Lower lobe of right lung (tissue), 2 donors: ENCODE results near the gene ZNF138. TPM values are rescaled to one million over a fixed set of nuclear protein-coding genes. Genes with fewer than 3 reads are reported as not detected.

Experiments
- ATAC-seq, 2 donors: fragments of 200-7000 bp; cut with Tn5 transposase; one replicate each; pipeline ENCODE4 v1.9.1; 2020 to 2022; ENCODE audit warnings: mild to moderate bottlenecking in 2 of 2, moderate library complexity in 2 of 2
- DNase-seq: peaks from one replicate; pipeline ENCODE4 v3.0.0-alpha.2; 2020
- H3K27ac ChIP-seq: fragments of 200-600 bp; one replicate; pipeline ENCODE4 v1.8.0; 2022
- H3K27me3 ChIP-seq: fragments of 200-600 bp; one replicate; pipeline ENCODE4 v1.8.0; 2022; ENCODE audit warnings: low read depth
- H3K36me3 ChIP-seq: fragments of 200-600 bp; one replicate; pipeline ENCODE4 v1.8.0; 2022; ENCODE audit warnings: mild to moderate bottlenecking
- H3K4me1 ChIP-seq: fragments of 200-600 bp; one replicate; pipeline ENCODE4 v1.8.0; 2022
- H3K4me3 ChIP-seq: fragments of 200-600 bp; one replicate; pipeline ENCODE4 v1.8.0; 2022; ENCODE audit warnings: mild to moderate bottlenecking
- H3K9me3 ChIP-seq: fragments of 200-600 bp; one replicate; pipeline ENCODE4 v1.8.0; 2022
- intact Hi-C: fragments of 100-400 bp; cut with DNase I; formaldehyde crosslinking; loops from one replicate; pipeline ENCODE4 v1.11.0; 2022
- total RNA-seq: library from RNA; stranded (reverse); fragmentation: NEBNext Ultra II Directional; extraction: Animal tissue kit (Norgen Biotek cat#: 25700); gene quantifications from one replicate; pipeline ENCODE4 v1.2.1, GENCODE V29; 2021
- TF ChIP-seq, protein P1 (sequence below): fragments of 200-600 bp; IDR thresholded peaks from one replicate; pipeline ENCODE4 v1.8.0; 2022; ENCODE audit warnings: antibody characterized with exemption, mild to moderate bottlenecking
- donor health status: DM: no; HTN: yes; CAD: no; lungs with severe emphysema.

ZNF138 gene
- total RNA-seq, 1 donor from 2014 or later, result 6.6 TPM

DNA sequence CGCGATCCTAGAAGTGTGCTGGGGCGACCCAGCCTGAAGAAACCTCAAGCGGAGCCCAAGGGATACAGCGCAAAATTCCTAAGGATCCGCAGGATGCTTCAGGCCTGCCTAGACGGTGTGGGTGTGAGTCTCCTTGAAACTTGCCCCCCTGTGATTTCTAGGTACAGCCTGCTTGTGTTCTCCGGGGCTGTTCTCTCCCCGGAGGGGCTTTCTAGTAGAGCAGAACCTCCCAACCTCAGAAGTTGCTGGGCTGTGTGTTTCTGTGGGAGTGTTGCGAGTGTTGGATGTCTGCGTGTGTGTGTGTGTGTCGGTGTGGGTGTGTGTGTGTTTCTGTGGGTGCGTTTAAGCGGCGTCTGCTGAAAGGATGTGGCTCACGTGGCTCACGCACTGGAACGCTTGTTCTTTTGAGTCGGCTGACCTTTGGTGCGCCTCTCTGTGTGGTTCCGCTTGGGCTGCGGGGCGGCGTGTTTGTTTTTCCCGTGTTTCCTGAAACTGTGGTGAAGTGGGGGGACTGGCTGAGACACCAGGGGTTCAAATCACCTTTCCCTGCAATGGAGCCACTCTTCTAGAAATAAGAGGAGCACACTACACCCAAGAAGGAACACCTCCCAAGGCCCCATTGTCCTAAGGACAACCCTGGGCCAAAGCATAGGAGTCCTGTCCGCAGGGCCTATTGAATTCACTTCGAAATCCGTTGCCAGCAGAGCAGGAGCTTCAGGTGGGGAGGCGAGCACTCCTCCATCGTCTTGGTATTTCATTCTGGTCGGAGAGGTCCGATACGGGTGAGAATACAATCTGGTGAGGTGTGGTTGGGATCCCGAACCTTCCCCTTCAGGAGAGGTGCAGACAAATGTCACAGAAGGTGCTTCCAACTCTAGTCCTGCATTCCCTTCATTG lies 83.7 kb downstream of the ZNF138 start:
- DNase-seq (no peak), ATAC-seq (peak in 1 of 2 donors; percentile 13)
- H3K4me1 ChIP-seq, result peaks cover 13% of the 10 kb centered on the region
- H3K4me3 ChIP-seq, result peak overlapping the region; percentile 36
- intact Hi-C loops, result no loop called here
- no peaks in the 10 kb centered on the region for H3K9me3 ChIP-seq
- H3K27me3 ChIP-seq, result peaks cover 27% of the 10 kb centered on the region
- H3K36me3 ChIP-seq, result no peaks in the 10 kb centered on the region
- no peak overlapping the region for H3K27ac ChIP-seq
- TF ChIP-seq, protein P1, sequence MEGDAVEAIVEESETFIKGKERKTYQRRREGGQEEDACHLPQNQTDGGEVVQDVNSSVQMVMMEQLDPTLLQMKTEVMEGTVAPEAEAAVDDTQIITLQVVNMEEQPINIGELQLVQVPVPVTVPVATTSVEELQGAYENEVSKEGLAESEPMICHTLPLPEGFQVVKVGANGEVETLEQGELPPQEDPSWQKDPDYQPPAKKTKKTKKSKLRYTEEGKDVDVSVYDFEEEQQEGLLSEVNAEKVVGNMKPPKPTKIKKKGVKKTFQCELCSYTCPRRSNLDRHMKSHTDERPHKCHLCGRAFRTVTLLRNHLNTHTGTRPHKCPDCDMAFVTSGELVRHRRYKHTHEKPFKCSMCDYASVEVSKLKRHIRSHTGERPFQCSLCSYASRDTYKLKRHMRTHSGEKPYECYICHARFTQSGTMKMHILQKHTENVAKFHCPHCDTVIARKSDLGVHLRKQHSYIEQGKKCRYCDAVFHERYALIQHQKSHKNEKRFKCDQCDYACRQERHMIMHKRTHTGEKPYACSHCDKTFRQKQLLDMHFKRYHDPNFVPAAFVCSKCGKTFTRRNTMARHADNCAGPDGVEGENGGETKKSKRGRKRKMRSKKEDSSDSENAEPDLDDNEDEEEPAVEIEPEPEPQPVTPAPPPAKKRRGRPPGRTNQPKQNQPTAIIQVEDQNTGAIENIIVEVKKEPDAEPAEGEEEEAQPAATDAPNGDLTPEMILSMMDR, result no peak

DNA sequence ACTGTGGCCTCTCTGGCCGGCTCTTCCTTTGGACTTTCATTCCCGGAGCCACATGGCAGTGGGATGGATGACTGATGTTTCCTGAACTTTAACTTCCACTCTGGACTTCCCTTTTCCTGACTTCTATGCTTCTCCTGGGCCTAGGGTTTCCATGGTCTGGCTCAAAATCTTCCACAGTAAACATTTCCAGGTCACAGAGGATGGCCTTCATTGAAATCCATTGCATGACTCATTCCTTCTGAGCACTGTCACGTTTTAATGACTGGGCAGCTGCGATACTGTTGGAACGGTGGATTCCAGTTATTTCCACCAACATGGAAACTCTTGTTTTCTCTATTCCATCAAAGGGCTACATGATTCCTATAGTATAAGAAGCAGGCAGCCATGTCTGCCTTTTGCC lies 84.5 kb downstream of the ZNF138 start:
- peaks cover 13% of the 10 kb centered on the region for H3K4me1 ChIP-seq

DNA sequence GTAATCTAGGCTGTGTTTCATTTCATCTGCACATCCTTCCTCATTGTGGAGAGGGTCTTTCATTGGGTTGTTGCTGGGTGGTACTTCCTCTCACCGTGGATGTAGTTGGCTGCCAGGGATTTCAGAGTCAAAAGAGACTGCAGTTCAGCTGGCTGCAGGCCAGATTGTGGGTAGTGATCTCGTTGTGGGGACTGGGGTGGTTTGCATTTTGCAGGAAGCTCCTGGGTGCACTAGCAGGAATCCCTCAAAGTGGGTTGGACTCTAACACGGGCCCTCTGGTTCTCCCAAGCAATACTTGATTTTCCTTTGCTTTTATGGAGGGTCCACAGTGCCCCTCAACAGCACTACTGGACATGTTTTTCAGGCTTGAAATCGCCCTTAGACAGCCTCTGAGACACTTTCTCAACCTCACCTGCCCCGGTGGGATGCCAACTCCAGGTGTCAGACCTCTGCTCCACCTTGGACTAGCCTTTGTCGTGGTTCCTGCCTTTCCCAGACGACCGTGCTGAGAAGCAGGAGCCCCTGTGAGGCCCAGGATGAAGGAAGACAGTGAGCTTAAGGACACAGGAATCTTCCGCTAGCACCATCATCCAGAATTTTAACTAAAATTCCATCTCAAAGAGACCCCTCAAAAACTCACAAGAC lies 85.0 kb downstream of the ZNF138 start:
- intact Hi-C loops, result no loop called here
- H3K27ac ChIP-seq, result no peak overlapping the region
- ATAC-seq (no peak), DNase-seq (no peak)
- H3K9me3 ChIP-seq, result no peaks in the 10 kb centered on the region
- no peaks in the 10 kb centered on the region for H3K36me3 ChIP-seq
- TF ChIP-seq, protein P1, result no peak
- peaks cover 13% of the 10 kb centered on the region for H3K4me1 ChIP-seq
- H3K27me3 ChIP-seq, result peaks cover 28% of the 10 kb centered on the region
- no peak overlapping the region for H3K4me3 ChIP-seq

More for the DNA sequence above, 84.5 kb downstream of the ZNF138 start:
- no peaks in the 10 kb centered on the region for H3K36me3 ChIP-seq
- H3K27me3 ChIP-seq, result peaks cover 28% of the 10 kb centered on the region
- DNase-seq (no peak), ATAC-seq (no peak)
- intact Hi-C loops, result no loop called here
- H3K4me3 ChIP-seq, result no peak overlapping the region
- H3K9me3 ChIP-seq, result no peaks in the 10 kb centered on the region
- TF ChIP-seq, protein P1, result no peak
- no peak overlapping the region for H3K27ac ChIP-seq

DNA sequence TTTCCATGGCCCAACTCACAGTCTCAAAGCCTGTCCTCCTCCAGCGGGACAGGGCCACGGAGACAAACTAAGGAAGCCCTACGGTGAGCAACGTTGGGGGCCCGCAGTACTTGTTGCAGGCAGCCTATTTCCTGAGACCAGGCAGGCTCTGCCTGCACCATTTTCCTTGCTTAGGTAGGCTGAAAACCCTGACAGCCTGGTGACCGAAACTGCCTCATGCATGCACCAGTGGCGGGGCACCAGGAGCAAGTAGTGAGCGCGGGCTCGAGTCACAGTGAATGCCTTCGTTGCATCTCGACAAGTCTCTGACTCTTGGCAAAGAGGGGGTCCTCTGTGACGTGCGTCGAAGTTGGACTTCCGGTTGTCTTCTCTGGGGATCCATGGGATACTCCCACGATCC lies 85.6 kb downstream of the ZNF138 start:
- Histone ChIP-seq H3K4me3 (no peak overlapping the region), H3K4me1 (peaks cover 13% of the 10 kb centered on the region), H3K9me3 (no peaks in the 10 kb centered on the region), H3K27ac (no peak overlapping the region), H3K36me3 (no peaks in the 10 kb centered on the region), H3K27me3 (peaks cover 27% of the 10 kb centered on the region)
- TF ChIP-seq, protein P1, result no peak
- ATAC-seq, result no peak
- no peak for DNase-seq
- intact Hi-C loops, result no loop called here

DNA sequence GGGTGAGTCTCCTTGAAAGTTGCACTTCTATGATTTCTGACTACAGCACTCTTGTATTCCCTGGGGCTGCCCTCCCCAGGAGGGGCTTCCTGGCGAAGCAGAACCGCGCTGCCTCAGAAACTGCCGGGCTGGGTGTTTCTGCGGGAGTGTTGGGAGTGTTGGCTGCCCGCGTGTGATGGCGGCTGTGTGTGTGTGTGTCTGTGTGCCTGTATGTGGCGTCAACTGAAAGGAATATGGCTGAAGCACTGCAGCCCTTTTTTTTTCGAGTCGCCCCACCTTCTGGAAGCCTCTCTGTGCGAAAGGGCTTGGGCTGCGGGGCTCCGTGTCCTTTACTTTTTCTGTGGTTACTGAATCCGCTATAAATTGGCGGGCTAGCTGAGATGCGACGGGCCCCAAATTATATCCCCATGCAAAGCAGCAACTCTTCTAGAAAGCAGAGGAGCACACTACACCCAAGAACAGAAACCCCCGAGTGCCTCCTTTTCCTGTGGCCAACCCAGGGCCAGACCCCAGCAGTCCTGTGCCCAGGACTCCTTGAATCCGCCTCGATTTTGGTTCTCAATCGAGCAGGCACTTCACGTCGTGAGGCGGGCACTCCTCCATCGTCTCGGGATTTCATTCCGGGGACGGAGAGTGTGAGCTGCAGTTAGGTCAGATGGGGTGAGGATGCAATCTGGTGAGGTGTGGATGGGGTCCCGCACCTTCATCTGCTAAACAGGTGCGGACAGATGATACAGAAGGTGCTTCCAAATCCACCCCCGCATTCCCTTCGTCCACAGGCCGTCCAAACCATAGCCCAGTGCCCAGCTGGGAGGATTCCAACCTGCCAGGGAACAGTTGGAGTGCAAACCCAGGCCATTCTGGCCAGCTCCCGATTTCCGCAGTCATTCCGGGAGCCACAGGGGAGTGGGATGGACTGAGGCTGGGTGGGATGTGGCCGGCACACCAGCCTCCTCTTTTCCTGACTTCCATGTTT lies 86.4 kb downstream of the ZNF138 start:
- no peak for DNase-seq
- TF ChIP-seq, protein P1, result no peak

More for the DNA sequence above, 86.4 kb downstream of the ZNF138 start:
- ATAC-seq, result no peak
- H3K27ac ChIP-seq, result no peak overlapping the region
- H3K27me3 ChIP-seq, result peaks cover 22% of the 10 kb centered on the region
- no peaks in the 10 kb centered on the region for H3K9me3 ChIP-seq
- H3K36me3 ChIP-seq, result no peaks in the 10 kb centered on the region
- intact Hi-C loops, result no loop called here
- H3K4me1 ChIP-seq, result peaks cover 13% of the 10 kb centered on the region
- no peak overlapping the region for H3K4me3 ChIP-seq
